ENCODE data around the gene HRAS.

HRAS gene

DNA sequence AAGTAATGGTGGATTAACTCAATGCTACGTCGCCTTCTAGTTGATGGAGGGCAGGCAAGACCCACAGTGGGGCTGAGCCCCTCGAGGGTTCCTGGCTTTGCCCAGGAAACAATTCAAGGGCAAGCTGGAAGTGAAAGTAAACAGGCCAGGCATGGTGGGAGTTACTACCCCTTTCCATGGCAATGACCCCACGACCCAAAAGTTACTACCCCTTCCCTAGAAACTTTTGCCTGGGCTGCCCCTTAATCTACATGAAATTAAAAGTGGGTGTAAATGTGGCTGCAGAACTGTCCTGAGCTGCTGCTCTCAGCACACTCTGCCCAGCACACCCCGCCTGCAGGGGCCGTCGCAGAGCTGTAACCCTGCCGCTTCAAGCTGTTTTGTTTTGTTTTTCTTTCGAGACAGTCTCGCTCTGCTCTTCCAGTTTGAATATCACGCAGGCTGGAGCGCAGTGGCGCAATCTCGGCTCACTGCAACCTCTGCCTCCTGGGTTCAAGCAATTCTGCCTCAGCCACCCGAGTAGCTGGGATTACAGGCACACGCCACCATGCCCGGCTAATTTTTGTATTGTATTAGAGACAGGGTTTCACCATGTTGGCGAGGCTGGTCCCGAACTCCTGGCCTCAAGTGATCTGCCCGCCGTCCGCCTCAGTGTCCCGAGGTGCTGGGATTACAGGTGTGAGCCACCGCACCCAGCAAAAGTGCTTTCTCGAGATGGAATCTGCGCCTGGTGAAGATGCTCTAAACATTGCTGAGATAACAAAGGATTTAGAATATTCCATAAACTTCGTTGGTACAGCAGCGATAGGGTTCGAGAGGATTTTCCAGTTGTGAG, 22.4 kb downstream of the HRAS start:
- DNase-seq (ENCODE audit: low read depth in 2 of 2): no peak

- no peak for DNase-seq (ENCODE audit: low read depth in 2 of 2)
Observed at GRCh38 chr11:508956-509355, 26.4 kb downstream of the HRAS start.

DNA sequence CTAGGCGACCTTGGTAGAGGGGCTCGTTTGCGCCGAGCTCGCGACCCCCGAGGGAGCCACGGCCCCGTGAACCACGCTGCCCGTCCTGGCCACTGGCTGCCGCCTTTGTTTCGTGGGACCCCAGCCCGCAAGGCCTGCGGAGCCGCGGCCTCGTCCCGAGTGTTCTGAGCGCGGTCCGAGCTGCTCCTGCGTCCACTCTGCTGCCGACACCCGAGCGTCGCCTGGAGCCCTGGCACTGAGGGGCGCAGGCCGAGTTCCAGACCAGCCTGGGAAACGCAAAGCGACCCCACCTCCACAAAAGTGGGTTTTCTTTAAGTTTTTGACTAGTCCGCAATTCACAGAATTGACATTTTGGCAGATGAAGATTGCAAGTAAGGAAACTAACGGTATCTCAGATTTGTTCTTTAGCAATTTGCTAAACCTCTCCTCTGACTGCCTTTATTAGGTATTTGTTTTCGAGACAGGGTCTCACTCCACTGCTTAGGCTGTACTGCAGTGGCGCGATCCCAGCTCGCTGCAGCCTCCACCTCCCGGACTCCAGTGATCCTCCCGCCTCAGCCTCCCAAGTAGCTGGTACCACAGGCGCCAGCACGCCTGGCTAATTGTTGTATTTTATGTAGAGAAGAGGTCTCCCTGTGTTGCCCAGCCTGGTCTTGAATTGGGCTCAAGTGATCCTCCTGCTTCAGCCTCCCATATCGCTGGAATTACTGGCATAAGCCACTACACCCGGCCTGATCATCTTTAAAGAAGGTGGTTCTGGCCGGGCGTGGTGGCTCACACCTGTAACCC, 27.5 kb downstream of the HRAS start:
- no peak for DNase-seq (ENCODE audit: low read depth in 2 of 2)

GRCh38 chr11:506995-507726, 28.2 kb downstream of the HRAS start, which contains the start of gene RNH1:
RNH1 (minus strand) TSS chr11:507242; CDS start chr11:502162, 5,080 bp downstream.
- DNase-seq (ENCODE audit: low read depth in 2 of 2): peak; percentile 98

DNA sequence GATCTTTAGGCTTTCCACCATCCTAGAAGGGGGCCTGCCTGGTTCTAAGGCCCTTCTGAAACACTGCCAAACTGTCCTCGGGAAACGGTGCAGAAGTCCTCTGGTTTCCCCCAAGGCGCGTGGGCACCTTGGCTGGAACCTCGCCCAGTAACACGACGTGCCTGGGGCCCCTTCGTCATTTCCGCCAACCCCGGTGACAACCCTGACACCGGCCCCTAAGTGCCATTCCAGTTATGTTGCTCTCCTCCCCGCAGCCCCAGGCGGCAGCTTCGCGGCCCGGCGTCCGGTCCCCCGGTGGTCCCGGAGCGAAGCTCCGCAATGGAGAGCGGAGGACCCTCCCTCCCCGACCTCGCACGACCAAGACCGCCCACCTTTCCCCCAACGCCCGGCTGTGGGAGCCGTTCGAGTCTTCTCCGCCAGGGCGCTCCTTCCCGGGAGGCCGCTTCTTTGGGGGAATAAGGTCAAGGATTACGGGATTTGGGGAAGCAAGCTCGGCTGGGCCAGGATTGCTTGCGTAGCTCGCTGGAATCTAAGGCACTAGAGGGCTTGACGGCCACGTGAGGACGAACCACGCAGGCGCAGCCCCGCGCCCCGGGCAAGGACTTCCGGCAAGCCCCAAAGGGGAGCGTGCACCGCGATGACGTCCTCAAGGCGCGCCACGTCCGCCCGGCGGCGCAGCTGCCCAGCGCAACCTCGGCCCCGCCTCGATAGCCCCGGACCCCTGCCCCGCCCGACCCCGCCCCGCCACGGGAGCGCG, 29.0 kb downstream of the HRAS start:
- DNase-seq (ENCODE audit: low read depth in 2 of 2): peak; percentile 92 to 93

DNA sequence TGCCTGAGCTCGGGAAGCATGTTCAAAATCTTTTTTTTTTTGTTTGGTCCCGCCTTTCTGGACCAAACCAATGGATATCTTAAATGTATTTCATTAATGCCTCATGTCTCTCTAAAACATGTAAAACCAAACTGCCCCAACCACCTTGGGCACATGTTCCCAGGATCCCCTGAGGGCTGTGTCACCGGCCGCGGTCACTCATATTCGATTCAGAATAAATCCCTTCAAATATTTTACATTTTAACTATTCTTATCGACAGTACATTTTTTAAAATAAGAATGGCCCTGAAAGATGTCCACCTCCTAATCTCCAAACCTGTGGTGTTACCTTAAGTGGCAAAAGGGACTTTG, 30.4 kb downstream of the HRAS start:
- DNase-seq (ENCODE audit: low read depth in 2 of 2): no peak

- DNase-seq (ENCODE audit: low read depth in 2 of 2): no peak
Observed at GRCh38 chr11:504053-504993, 31.1 kb downstream of the HRAS start.

DNA sequence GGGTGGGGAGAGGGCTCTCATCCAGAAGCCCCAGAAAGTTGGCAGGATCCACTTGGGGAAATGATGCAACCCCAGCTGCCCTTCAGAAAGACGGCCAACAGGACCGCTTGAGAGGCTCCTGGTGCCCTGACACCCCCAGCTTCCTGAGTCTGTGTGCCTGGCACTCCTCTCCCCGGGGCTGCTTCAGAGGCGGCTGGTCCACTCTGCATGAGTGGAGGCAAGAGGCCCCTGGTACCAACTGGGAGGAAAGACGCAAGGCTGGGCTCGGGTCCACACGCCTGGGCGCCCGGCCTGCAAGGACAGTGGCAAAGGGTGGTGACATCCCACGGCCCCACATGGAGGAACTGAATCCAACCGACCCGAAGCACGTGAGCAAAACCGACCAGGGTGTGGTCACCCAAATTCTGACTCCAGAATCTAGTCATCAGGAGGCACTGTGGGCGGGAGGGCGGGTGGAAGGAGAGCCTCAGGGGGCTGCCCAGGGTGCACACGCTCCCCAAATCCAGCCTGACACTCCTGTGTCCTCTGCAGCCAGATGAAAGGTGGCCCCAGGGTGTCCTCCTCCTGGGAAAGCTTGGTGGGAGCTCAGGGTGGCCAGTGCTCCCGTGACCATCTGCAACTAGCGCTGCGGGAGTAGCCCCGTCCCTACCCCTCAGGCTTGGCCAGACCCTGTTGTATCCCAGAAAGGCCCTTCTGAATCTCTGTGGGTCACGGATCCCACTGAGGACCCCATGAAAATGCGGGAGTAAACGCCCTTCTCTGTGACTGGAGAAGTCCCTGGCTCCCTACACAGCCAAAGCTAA, 32.0 kb downstream of the HRAS start:
- DNase-seq (ENCODE audit: low read depth in 2 of 2): no peak

DNA sequence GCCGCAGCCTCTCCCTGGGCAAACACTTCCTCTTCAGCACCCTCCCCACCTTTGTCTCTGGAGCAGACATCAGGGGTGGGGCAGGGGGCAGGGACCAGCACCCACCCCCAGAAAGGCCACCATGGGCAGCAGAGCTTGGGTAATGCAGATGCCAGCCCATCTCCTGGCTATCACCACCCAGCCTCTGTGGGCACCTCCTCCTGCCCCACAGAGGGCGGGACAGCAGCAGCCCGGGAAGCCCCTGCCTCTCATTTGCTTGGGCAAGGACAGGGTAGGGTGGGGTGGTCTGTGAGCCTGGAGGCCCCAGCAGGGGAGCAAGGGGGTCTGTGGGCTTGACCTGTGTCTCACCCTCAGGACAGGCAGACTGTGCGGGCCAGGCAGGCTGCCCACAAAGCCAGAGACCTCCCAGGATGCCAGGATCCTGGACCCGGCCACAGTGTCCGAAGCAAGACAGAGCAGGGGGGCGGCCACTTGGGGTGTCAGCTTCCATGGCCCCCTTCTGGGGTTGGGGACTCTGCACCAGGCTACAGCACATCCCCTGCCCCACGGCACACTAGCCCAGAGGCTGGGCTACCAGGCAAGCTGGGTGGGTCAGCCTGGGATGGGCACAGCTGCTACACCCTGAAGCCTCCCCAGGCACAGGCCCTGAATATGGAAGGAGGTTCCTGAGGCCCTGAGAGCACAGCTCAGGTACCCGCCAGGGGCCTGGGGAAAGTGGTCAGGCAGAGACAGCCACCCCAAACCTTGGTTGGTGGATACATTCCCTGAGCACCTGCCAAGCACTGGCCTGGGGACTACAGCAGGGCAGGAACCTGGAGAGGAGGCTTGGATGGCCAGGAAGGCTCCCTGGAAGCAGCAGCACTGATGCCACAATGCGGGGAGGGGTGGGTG, 32.8 kb downstream of the HRAS start:
- DNase-seq (ENCODE audit: low read depth in 2 of 2): no peak

DNA sequence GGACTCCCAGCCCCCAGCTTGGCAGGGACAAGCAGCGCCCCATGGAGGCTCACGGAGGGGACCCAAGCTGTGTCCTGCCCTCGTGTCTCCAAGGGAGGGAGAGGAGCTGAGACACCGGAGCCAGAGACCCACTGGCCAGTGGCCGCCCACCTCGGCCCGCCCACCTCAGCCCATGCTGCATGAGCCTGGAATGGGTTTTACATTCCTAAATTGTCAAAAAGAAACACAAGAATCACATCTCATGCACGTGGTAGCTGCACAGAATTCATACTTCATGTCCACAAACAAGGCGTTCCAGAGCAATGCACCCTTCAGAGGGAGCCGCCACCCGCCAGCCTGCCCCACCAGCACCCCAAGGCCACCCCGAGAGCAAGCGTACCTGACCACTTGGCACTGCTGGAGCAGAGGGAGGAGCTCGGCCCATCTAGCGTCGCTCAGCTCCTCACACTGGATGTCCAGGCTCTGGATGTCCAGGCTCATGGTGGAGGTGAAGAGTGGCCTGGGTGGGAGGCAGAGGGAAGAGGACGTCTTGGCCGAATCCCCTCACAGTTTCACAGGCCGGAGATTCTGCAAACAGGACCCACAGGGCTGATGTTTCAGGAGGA, 33.6 kb downstream of the HRAS start:
- no peak for DNase-seq (ENCODE audit: low read depth in 2 of 2)

DNA sequence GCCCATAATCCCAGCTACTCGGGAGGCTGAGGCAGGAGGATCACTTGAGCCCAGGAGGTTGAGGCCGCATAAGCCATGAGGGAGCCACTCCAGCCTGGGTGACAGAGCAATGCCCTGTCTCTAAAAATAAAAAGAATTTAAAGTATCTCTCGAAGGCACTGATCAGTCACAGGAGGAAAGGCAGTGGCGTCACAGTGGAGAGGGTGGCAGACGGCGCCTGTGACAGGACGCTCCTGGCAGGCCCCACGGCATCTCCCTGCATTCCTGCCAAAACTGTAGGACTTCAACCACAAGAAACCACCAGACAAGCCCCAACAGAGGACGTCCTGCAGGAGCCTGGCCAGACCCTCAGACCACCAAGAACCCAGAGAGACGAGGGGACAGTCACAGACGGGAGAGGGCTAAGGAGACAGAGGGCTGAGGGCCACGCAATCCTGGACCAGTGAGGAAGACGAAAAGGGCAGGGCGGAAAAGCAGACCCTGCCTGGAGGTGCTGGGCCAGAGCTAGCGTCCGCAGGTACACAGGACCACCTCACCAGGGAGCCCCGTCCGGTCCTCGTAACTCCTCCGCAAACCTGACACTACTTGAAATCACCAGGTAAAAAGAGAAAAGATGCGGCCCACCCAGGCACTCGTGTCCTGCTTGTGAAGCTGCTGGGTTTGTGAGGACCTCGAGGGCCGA, 34.2 kb downstream of the HRAS start:
- DNase-seq (ENCODE audit: low read depth in 2 of 2): no peak

DNA sequence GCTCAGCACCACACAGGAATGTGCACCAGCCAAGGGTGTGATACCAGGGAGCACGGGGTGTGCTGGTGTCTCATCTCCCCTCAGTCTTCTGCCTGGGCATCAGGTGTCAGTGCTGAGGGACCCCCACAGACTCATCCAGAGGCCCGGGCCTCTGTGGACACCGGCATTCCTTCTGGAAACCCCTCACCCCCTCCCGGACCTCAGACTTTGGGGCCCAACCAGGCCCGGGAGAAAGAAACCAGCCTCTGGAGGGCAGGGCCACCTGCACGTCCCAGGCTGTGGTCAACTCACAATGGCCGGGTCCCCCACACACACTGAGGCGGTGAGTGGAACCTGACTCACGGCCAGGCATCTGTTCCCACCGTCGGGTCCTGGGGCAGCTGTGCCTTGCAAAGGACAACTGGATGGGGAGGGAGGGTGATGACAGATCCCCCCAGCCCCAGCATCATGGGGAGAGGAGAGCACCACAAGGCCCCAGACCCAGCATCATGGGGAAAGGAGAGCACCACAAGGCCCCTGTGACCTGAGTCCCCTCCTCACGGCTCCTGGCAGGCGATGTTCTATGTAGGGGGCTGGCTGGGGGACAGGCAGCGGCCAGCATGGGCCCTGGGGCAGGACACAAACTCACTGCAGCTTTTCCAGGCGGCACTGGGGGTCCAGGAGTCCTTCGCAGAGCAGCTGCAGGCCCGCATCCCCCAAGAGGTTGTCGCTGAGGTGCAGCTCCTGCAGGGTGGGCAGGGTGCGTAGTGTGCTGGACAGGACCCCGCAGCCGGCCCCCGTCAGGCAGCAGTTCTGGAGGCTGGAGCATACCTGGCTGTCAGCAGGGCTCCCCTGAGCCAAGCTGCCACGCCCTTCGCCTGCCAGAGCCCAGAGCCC, 35.9 kb downstream of the HRAS start:
- DNase-seq (ENCODE audit: low read depth in 2 of 2): no peak

- DNase-seq (ENCODE audit: low read depth in 2 of 2): no peak
Observed at GRCh38 chr11:498297-499181, 36.8 kb downstream of the HRAS start.

DNA sequence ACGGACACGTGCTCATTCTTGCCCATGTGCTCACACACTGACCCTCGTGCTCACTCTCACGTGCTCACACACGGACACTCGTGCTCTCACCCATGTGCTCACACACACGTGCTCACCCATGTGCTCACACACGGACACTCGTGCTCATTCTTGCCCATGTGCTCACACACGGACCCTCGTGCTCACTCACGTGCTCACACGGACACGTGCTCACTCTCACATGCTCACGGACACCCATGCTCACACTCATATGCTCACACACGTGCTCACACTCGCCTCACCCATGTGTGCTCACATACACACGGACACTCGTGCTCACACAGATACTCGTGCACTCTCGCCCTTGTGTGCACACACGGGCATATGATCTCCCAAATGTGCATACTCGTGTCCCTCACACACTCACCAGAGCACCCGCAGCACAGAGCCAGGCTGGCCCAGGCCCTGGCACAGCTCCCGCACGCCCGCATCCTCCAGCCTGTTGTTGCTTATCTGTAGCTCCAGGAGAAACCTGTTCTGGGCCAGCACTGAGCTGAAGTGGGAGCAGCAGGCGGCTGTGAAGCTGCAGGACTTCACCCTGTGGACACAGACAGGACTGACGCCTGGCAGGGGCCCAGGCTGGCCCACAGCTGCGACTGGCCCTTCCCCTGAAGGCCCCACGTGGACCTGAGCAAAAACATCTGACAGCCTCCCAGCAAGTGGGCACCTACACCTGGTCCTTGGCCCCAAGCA, 37.6 kb downstream of the HRAS start:
- DNase-seq (ENCODE audit: low read depth in 2 of 2): no peak
